Renal cortical epithelial cell (primary cell): Measurements from ENCODE around the gene LAMP1. TPM values are rescaled to one million over a fixed set of nuclear protein-coding genes. Genes with fewer than 3 reads are reported as not detected.
"Not testable (repeated sequence)": the region's sequence is repeated elsewhere in the genome, so short reads cannot be mapped to it uniquely, and the experiment has no call there.

Source experiments
- DNase-seq: peaks from one replicate; pipeline ENCODE4 v3.0.0-alpha.2; 2011; ENCODE audit warnings: low read depth
- total RNA-seq: library from RNA; depleted of rRNA; stranded (reverse); fragments of >200 nt; gene quantifications from 2 replicates; pipeline ENCODE4 v1.2.3, GENCODE V29; 2014

Gene LAMP1
- 222 and 231 TPM in 2 replicates for total RNA-seq

GRCh38 chr13:113296823-113297369, at the start of gene LAMP1:
Gene LAMP1, plus strand, starts transcription at chr13:113297239. Its CDS starts 196 bp downstream, at chr13:113297435.
- DNase-seq = peak; percentile 68

- DNase-seq = no peak
Observed at GRCh38 chr13:113252516-113253095, 44.4 kb upstream of the LAMP1 start.

GRCh38 chr13:113257908-113258307, 39.1 kb upstream of the LAMP1 start:
- not testable (repeated sequence) for DNase-seq

GRCh38 chr13:113258321-113259054, 38.6 kb upstream of the LAMP1 start:
- DNase-seq = no peak

- no peak for DNase-seq
Observed at GRCh38 chr13:113260996-113261395, 36.0 kb upstream of the LAMP1 start.

- DNase-seq = not testable (repeated sequence)
Observed at GRCh38 chr13:113263016-113263415, 34.0 kb upstream of the LAMP1 start.

GRCh38 chr13:113267642-113268405, 29.2 kb upstream of the LAMP1 start:
- DNase-seq = no peak

GRCh38 chr13:113272031-113272430, 25.0 kb upstream of the LAMP1 start:
- DNase-seq = no peak

GRCh38 chr13:113272701-113273181, 24.3 kb upstream of the LAMP1 start:
- DNase-seq = no peak

- DNase-seq = no peak
Observed at GRCh38 chr13:113273321-113273720, 23.7 kb upstream of the LAMP1 start.

GRCh38 chr13:113273851-113274590, 23.0 kb upstream of the LAMP1 start:
- DNase-seq = peak; percentile 94

GRCh38 chr13:113274721-113275120, 22.3 kb upstream of the LAMP1 start:
- DNase-seq = no peak

GRCh38 chr13:113275387-113275786, 21.7 kb upstream of the LAMP1 start:
- DNase-seq = peak; percentile 81

GRCh38 chr13:113280126-113280525, 16.9 kb upstream of the LAMP1 start:
- no peak for DNase-seq

GRCh38 chr13:113283904-113284303, 13.1 kb upstream of the LAMP1 start:
- DNase-seq = no peak

GRCh38 chr13:113288880-113289279, 8.2 kb upstream of the LAMP1 start:
- DNase-seq = no peak

GRCh38 chr13:113291129-113291528, 5.9 kb upstream of the LAMP1 start:
- no peak for DNase-seq

- DNase-seq = no peak
Observed at GRCh38 chr13:113292021-113292862, 4.8 kb upstream of the LAMP1 start.

- DNase-seq = no peak
Observed at GRCh38 chr13:113293686-113294085, 3.4 kb upstream of the LAMP1 start.

GRCh38 chr13:113295776-113296175, 1.3 kb upstream of the LAMP1 start:
- DNase-seq = no peak
